ENCODE data around the gene DNM2.
A peak's percentile ranks its signal among the peaks of the same experiment; 100 is the strongest.
"Not testable (repeated sequence)": the region's sequence is repeated elsewhere in the genome, so short reads cannot be mapped to it uniquely, and the experiment has no call there.

The DNM2 gene

GRCh38 chr19:10852098-10852800 lies 134.4 kb downstream of the DNM2 start:
- TF ChIP-seq CTCF (conservative IDR thresholded peaks at IDR 0.05; ENCODE audit: low read depth, low read length), result no peak
- H3K4me3 ChIP-seq (IDR thresholded peaks at IDR 0.05; ENCODE audit: insufficient read depth, low read depth, low read length), result no peak overlapping the region
- no peaks in the 10 kb centered on the region for H3K4me1 ChIP-seq (ENCODE audit: low read depth, poor library complexity, severe bottlenecking)
- H3K9ac ChIP-seq, result no peak overlapping the region
- H2AFZ ChIP-seq (ENCODE audit: low read depth), result no peak overlapping the region
- H3K79me2 ChIP-seq (ENCODE audit: insufficient read depth, low read depth), result no peaks in the 10 kb centered on the region
- H3K36me3 ChIP-seq (ENCODE audit: insufficient read depth), result no peaks in the 10 kb centered on the region
- H3K27me3 ChIP-seq (ENCODE audit: insufficient read depth, low read depth), result no peaks in the 10 kb centered on the region; the same call in 1 of the 2 replicates
- no peak overlapping the region for H3K4me2 ChIP-seq
- H3K27ac ChIP-seq, result no peak overlapping the region
- no peaks in the 10 kb centered on the region for H4K20me1 ChIP-seq (ENCODE audit: insufficient read depth)

- no peak overlapping the region for H3K4me3 ChIP-seq (IDR thresholded peaks at IDR 0.05; ENCODE audit: insufficient read depth, low read depth, low read length)
- no peak for TF ChIP-seq CTCF (conservative IDR thresholded peaks at IDR 0.05; ENCODE audit: low read depth, low read length)
- no peak overlapping the region for H3K4me2 ChIP-seq
- no peaks in the 10 kb centered on the region for H3K4me1 ChIP-seq (ENCODE audit: low read depth, poor library complexity, severe bottlenecking)
- H2AFZ ChIP-seq (ENCODE audit: low read depth), result no peak overlapping the region
- H3K9ac ChIP-seq, result no peak overlapping the region
- no peak overlapping the region for H3K27ac ChIP-seq
- no peaks in the 10 kb centered on the region for H4K20me1 ChIP-seq (ENCODE audit: insufficient read depth)
- H3K36me3 ChIP-seq (ENCODE audit: insufficient read depth), result no peaks in the 10 kb centered on the region
- no peaks in the 10 kb centered on the region for H3K79me2 ChIP-seq (ENCODE audit: insufficient read depth, low read depth)
- H3K27me3 ChIP-seq (ENCODE audit: insufficient read depth, low read depth), result no peaks in the 10 kb centered on the region; the same call in 1 of the 2 replicates
Measured at GRCh38 chr19:10852941-10853340, 135.1 kb downstream of the DNM2 start.

GRCh38 chr19:10854350-10855089 lies 136.6 kb downstream of the DNM2 start:
- Histone ChIP-seq H3K27me3 (ENCODE audit: insufficient read depth, low read depth) (no peaks in the 10 kb centered on the region; the same call in 1 of the 2 replicates), H4K20me1 (ENCODE audit: insufficient read depth) (no peaks in the 10 kb centered on the region), H3K4me2 (no peak overlapping the region), H3K36me3 (ENCODE audit: insufficient read depth) (no peaks in the 10 kb centered on the region), H3K4me3 (IDR thresholded peaks at IDR 0.05; ENCODE audit: insufficient read depth, low read depth, low read length) (no peak overlapping the region), H3K79me2 (ENCODE audit: insufficient read depth, low read depth) (no peaks in the 10 kb centered on the region), H3K9ac (no peak overlapping the region), H3K4me1 (ENCODE audit: low read depth, poor library complexity, severe bottlenecking) (no peaks in the 10 kb centered on the region), H3K27ac (no peak overlapping the region), H2AFZ (ENCODE audit: low read depth) (no peak overlapping the region)
- no peak for TF ChIP-seq CTCF (conservative IDR thresholded peaks at IDR 0.05; ENCODE audit: low read depth, low read length)

- Histone ChIP-seq H3K4me2 (no peak overlapping the region), H3K27me3 (ENCODE audit: insufficient read depth, low read depth) (no peaks in the 10 kb centered on the region; the same call in 1 of the 2 replicates), H3K27ac (no peak overlapping the region), H3K4me1 (ENCODE audit: low read depth, poor library complexity, severe bottlenecking) (no peaks in the 10 kb centered on the region), H4K20me1 (ENCODE audit: insufficient read depth) (no peaks in the 10 kb centered on the region), H2AFZ (ENCODE audit: low read depth) (no peak overlapping the region), H3K36me3 (ENCODE audit: insufficient read depth) (no peaks in the 10 kb centered on the region), H3K4me3 (IDR thresholded peaks at IDR 0.05; ENCODE audit: insufficient read depth, low read depth, low read length) (no peak overlapping the region), H3K79me2 (ENCODE audit: insufficient read depth, low read depth) (no peaks in the 10 kb centered on the region), H3K9ac (no peak overlapping the region)
- TF ChIP-seq CTCF (conservative IDR thresholded peaks at IDR 0.05; ENCODE audit: low read depth, low read length), result peak; percentile 65
Measured at GRCh38 chr19:10855879-10856522, 138.1 kb downstream of the DNM2 start.

GRCh38 chr19:10856899-10857298 lies 139.0 kb downstream of the DNM2 start:
- H3K27ac ChIP-seq; H4K20me1 ChIP-seq (ENCODE audit: insufficient read depth); H3K79me2 ChIP-seq (ENCODE audit: insufficient read depth, low read depth); H2AFZ ChIP-seq (ENCODE audit: low read depth); H3K9ac ChIP-seq; H3K4me2 ChIP-seq; H3K27me3 ChIP-seq (ENCODE audit: insufficient read depth, low read depth); H3K4me1 ChIP-seq (ENCODE audit: low read depth, poor library complexity, severe bottlenecking); H3K4me3 ChIP-seq (IDR thresholded peaks at IDR 0.05; ENCODE audit: insufficient read depth, low read depth, low read length); H3K36me3 ChIP-seq (ENCODE audit: insufficient read depth): not testable (repeated sequence)
